SK-N-SH treated with all-trans-retinoic acid at 6 μM for 48 hours (cell line): ENCODE data around the gene TBC1D13.

Experiments
- ATAC-seq: fragments of 200-7000 bp; cut with Tn5 transposase; 3 replicates; pipeline ENCODE4 v1.9.1; 2020; ENCODE audit warnings: mild to moderate bottlenecking, moderate library complexity
- BACH2 ChIP-seq: fragments of 250-450 bp; sonication (Bioruptor Pico); IDR thresholded peaks from 2 replicates; pipeline ENCODE4 v1.9.0; 2021; ENCODE audit warnings: mild to moderate bottlenecking, borderline replicate concordance
- CSDC2 ChIP-seq: fragments of 250-450 bp; sonication (Bioruptor Pico); IDR thresholded peaks from 2 replicates; pipeline ENCODE4 v1.5.0; 2020; ENCODE audit warnings: mild to moderate bottlenecking, moderate library complexity
- ESRRG ChIP-seq: fragments of 250-450 bp; sonication (Bioruptor Pico); IDR thresholded peaks from 2 replicates; pipeline ENCODE4 v1.6.1; 2021; ENCODE audit warnings: mild to moderate bottlenecking
- GLIS3 ChIP-seq: fragments of 250-450 bp; sonication (Bioruptor Pico); IDR thresholded peaks from 2 replicates; pipeline ENCODE4 v1.5.0; 2020; ENCODE audit warnings: mild to moderate bottlenecking, moderate library complexity
- ISL1 ChIP-seq: fragments of 250-450 bp; sonication (Bioruptor Pico); IDR thresholded peaks from 2 replicates; pipeline ENCODE4 v2.1.2; 2022; ENCODE audit warnings: mild to moderate bottlenecking, moderate library complexity
- OSR1 ChIP-seq: fragments of 250-450 bp; sonication (Bioruptor Pico); IDR thresholded peaks from 2 replicates; pipeline ENCODE4 v1.8.0; 2022; ENCODE audit warnings: moderate library complexity, mild to moderate bottlenecking, inconsistent platforms
- PPARA ChIP-seq: fragments of 250-450 bp; sonication (Bioruptor Pico); IDR thresholded peaks from 2 replicates; pipeline ENCODE4 v1.5.0; 2020; ENCODE audit warnings: mild to moderate bottlenecking, borderline replicate concordance
- SNAI2 ChIP-seq: fragments of 250-450 bp; sonication (Bioruptor Pico); IDR thresholded peaks from 2 replicates; pipeline ENCODE4 v1.5.0; 2020; ENCODE audit warnings: mild to moderate bottlenecking, moderate library complexity
- TCF4 ChIP-seq: fragments of 250-450 bp; sonication (Bioruptor Pico); IDR thresholded peaks from 2 replicates; pipeline ENCODE4 v1.8.0; 2021; ENCODE audit warnings: mild to moderate bottlenecking, moderate library complexity, borderline replicate concordance
- ZC3H10 ChIP-seq: fragments of 250-450 bp; sonication (Bioruptor Pico); IDR thresholded peaks from 2 replicates; pipeline ENCODE4 v1.5.1; 2021; ENCODE audit warnings: mild to moderate bottlenecking, moderate library complexity
- ZFP3 ChIP-seq: fragments of 250-450 bp; sonication (Bioruptor Pico); IDR thresholded peaks from 2 replicates; pipeline ENCODE4 v1.5.0; 2020; ENCODE audit warnings: mild to moderate bottlenecking, moderate library complexity
- ZFP30 ChIP-seq: fragments of 450-650 bp; formaldehyde crosslinking; IDR thresholded peaks from 2 replicates; pipeline ENCODE4 v1.5.0; 2022; ENCODE audit warnings: mild to moderate bottlenecking, moderate library complexity
- ZNF565 ChIP-seq: fragments of 450-650 bp; formaldehyde crosslinking; conservative IDR thresholded peaks from 2 replicates; pipeline ENCODE4 v1.5.0; 2020; ENCODE audit warnings: low read depth, mild to moderate bottlenecking, moderate library complexity
- ZNF70 ChIP-seq: fragments of 450-650 bp; formaldehyde crosslinking; IDR thresholded peaks from 2 replicates; pipeline ENCODE4 v1.5.0; 2020; ENCODE audit warnings: mild to moderate bottlenecking, moderate library complexity
- ZNF8 ChIP-seq: fragments of 450-650 bp; formaldehyde crosslinking; IDR thresholded peaks from 2 replicates; pipeline ENCODE4 v1.5.0; 2020; ENCODE audit warnings: mild to moderate bottlenecking, moderate library complexity
- TF ChIP-seq, protein P1 (sequence below): fragments of 250-450 bp; sonication (Bioruptor Pico); IDR thresholded peaks from 2 replicates; pipeline ENCODE4 v1.8.0; 2021; ENCODE audit warnings: low read depth, mild to moderate bottlenecking, moderate library complexity, borderline replicate concordance
- TF ChIP-seq, protein P2 (sequence below): fragments of 250-450 bp; sonication (Bioruptor Pico); IDR thresholded peaks from 2 replicates; pipeline ENCODE4 v1.5.0; 2020; ENCODE audit warnings: mild to moderate bottlenecking, moderate library complexity
- TF ChIP-seq, protein P3 (sequence below): fragments of 250-450 bp; sonication (Bioruptor Pico); IDR thresholded peaks from 2 replicates; pipeline ENCODE4 v1.5.1; 2020; ENCODE audit warnings: low read depth, mild to moderate bottlenecking, moderate library complexity
- TF ChIP-seq, protein P4 (sequence below): fragments of 250-450 bp; sonication (Bioruptor Pico); IDR thresholded peaks from 2 replicates; pipeline ENCODE4 v1.8.0; 2020; ENCODE audit warnings: mild to moderate bottlenecking, moderate library complexity, borderline replicate concordance

TBC1D13 gene

DNA sequence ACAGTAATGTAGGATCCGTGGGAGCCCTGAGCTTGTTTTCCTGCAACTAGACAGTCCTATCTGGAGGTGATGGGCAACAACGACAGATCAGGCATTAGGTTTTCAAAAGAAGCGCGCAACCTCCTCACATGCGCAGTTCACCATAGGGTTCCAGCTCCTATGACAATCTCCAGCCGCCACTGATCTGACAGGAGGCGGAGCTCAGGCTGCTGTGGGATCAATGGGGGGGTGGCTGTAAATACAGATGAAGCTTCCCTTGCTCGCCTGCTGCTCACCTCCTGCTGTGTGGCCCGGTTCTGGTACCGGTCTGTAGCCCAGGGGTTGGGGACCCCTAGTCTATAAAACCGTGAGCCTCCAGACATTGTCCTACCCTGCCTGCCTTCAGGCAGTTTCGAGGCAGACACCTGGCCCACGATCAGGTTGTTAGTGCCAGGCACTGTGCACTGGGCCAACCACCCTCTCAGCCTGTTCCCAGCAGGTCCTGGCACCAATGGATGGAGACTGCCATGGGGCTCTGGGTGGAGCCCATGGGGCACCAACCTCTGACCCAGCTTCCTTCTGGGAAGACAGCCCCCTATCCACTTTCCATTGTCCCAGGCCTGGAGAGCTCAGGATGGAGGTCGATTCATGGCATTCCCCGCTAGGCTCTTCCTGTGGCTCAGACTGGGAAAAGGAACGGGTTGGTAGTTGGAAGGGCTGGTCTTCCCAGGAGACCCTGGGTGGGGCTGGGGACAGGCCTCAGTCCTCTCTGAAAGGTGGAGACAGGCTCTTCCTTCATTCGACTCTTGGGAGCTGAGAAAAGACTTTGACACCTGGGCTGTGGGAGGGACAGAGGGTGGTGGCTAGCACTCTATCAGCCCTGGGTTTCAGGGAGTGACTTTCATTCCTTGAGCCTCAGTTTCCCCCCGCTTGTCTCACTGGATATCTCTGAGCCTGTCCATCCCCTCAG is 32.9 kb downstream of the TBC1D13 start:
- peak; percentile 74 for ATAC-seq
- TF ChIP-seq ZFP30 (no peak), TCF4 (CRISPR knock-in tag) (peak; percentile 62; the same call in 1 of the 2 replicates)
- TF ChIP-seq, protein P1, sequence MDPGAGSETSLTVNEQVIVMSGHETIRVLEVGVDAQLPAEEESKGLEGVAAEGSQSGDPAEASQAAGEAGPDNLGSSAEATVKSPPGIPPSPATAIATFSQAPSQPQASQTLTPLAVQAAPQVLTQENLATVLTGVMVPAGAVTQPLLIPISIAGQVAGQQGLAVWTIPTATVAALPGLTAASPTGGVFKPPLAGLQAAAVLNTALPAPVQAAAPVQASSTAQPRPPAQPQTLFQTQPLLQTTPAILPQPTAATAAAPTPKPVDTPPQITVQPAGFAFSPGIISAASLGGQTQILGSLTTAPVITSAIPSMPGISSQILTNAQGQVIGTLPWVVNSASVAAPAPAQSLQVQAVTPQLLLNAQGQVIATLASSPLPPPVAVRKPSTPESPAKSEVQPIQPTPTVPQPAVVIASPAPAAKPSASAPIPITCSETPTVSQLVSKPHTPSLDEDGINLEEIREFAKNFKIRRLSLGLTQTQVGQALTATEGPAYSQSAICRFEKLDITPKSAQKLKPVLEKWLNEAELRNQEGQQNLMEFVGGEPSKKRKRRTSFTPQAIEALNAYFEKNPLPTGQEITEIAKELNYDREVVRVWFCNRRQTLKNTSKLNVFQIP (CRISPR knock-in tag) = no peak

DNA sequence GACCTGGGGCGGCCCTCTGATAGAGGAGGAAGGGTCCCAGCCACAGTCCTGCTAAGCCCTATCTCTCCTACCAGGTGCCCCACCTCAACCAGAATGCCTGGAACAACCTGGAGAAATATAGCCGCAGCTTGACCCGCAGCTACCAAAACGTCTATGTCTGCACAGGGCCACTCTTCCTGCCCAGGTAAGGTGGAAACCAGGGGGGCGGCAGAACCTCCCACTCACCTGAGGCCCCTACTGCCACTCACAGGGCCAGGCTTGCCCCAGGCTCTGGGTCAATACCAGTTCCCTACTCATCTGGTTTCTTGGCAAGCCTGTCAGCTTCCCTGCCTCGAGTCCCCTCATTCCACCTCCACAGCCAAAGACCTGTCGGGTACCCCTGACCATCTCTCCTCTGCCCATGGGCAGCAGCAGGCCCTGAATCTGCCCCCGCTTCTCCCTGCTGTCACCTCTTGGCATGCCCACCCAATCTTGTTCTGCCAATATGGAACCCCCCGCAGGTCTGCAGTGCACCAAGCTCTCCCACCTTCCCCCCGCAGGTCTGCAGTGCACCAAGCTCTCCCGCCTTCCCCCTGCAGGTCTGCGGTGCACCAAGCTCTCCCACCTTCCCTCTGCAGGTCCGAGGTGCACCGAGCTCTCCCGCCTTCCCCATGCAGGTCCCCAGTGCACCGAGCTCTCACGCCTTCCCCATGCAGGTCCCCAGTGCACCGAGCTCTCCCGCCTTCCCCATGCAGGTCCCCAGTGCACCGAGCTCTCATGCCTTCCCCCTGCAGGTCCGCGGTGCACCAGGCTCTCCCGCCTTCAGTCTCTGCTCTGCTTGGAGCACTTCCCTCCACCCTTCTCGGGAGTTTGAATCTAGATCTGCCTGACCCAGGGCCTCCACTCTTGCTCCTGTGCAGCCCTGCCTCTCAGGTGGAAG is 33.9 kb downstream of the TBC1D13 start:
- TF ChIP-seq, protein P2, sequence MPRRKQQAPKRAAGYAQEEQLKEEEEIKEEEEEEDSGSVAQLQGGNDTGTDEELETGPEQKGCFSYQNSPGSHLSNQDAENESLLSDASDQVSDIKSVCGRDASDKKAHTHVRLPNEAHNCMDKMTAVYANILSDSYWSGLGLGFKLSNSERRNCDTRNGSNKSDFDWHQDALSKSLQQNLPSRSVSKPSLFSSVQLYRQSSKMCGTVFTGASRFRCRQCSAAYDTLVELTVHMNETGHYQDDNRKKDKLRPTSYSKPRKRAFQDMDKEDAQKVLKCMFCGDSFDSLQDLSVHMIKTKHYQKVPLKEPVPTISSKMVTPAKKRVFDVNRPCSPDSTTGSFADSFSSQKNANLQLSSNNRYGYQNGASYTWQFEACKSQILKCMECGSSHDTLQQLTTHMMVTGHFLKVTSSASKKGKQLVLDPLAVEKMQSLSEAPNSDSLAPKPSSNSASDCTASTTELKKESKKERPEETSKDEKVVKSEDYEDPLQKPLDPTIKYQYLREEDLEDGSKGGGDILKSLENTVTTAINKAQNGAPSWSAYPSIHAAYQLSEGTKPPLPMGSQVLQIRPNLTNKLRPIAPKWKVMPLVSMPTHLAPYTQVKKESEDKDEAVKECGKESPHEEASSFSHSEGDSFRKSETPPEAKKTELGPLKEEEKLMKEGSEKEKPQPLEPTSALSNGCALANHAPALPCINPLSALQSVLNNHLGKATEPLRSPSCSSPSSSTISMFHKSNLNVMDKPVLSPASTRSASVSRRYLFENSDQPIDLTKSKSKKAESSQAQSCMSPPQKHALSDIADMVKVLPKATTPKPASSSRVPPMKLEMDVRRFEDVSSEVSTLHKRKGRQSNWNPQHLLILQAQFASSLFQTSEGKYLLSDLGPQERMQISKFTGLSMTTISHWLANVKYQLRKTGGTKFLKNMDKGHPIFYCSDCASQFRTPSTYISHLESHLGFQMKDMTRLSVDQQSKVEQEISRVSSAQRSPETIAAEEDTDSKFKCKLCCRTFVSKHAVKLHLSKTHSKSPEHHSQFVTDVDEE (CRISPR knock-in tag) = no peak
- TF ChIP-seq SNAI2 = no peak
- TF ChIP-seq GLIS3 (CRISPR knock-in tag) = no peak
- TF ChIP-seq CSDC2 (CRISPR knock-in tag) = no peak
- TF ChIP-seq ZFP3 (CRISPR knock-in tag) = no peak
- no peak for ATAC-seq

DNA sequence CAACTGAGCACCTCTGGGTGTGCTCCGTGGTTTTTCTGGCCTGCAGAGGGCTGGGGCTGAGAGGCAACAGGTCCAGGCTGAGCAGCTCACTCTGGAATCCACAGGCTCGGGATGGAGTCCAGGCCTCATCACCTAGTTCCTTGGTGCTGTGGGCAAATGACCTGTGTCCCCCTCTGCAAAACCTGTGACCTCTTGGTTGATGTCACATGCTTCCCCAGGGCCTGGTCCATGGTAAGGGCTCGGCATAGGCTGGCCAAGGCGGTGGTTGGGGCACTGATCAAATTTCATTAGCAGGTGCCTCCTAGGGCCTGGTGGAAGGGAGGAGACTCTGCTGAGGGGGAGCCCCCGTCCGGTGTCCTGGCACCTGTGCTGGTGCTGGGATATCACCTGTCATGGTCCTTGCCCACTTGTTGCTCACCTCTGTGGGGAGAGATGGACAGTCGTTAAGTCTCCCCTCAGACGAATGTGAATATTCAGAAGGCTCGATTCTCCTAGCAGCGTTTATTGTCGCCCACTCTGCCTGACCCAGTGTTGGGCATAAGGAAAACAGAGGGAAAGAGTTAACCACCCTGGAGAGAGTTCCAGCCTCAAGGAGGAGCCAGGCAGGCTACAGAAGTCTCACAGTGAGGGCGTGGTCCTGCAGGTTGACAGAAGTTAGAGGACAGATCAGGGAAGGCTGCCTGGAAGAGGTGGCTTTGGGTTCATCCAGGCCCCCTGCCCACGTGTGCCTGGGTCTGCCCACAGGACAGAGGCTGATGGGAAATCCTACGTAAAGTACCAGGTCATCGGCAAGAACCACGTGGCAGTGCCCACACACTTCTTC is 34.7 kb downstream of the TBC1D13 start:
- TF ChIP-seq, protein P3, sequence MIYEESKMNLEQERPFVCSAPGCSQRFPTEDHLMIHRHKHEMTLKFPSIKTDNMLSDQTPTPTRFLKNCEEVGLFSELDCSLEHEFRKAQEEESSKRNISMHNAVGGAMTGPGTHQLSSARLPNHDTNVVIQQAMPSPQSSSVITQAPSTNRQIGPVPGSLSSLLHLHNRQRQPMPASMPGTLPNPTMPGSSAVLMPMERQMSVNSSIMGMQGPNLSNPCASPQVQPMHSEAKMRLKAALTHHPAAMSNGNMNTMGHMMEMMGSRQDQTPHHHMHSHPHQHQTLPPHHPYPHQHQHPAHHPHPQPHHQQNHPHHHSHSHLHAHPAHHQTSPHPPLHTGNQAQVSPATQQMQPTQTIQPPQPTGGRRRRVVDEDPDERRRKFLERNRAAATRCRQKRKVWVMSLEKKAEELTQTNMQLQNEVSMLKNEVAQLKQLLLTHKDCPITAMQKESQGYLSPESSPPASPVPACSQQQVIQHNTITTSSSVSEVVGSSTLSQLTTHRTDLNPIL = no peak
- TF ChIP-seq BACH2 (CRISPR knock-in tag) (no peak), ZNF8 (CRISPR knock-in tag) (no peak), ZNF565 (no peak), GLIS3 (CRISPR knock-in tag) (no peak), TCF4 (CRISPR knock-in tag) (no peak), ZNF70 (CRISPR knock-in tag) (no peak), ZC3H10 (no peak), PPARA (CRISPR knock-in tag) (no peak), OSR1 (CRISPR knock-in tag) (no peak), ESRRG (CRISPR knock-in tag) (no peak), ZFP30 (no peak), ISL1 (CRISPR knock-in tag) (no peak)
- TF ChIP-seq, protein P4, sequence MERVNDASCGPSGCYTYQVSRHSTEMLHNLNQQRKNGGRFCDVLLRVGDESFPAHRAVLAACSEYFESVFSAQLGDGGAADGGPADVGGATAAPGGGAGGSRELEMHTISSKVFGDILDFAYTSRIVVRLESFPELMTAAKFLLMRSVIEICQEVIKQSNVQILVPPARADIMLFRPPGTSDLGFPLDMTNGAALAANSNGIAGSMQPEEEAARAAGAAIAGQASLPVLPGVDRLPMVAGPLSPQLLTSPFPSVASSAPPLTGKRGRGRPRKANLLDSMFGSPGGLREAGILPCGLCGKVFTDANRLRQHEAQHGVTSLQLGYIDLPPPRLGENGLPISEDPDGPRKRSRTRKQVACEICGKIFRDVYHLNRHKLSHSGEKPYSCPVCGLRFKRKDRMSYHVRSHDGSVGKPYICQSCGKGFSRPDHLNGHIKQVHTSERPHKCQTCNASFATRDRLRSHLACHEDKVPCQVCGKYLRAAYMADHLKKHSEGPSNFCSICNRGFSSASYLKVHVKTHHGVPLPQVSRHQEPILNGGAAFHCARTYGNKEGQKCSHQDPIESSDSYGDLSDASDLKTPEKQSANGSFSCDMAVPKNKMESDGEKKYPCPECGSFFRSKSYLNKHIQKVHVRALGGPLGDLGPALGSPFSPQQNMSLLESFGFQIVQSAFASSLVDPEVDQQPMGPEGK (CRISPR knock-in tag) = no peak
- TF ChIP-seq, protein P1 (CRISPR knock-in tag) = no peak
- no peak for ATAC-seq
